Karpas-422 (cell line): Measurements from ENCODE around the gene FASTK. TPM values are rescaled to one million over a fixed set of nuclear protein-coding genes. Genes with fewer than 3 reads are reported as not detected.

Source experiments
- DNase-seq: peaks from one replicate; pipeline ENCODE4 v3.0.0-alpha.2; 2015
- H2AFZ ChIP-seq: fragments of 200-600 bp; sonication (generic); 2 replicates; pipeline ENCODE4 v1.6.1; 2014; ENCODE audit warnings: antibody characterized with exemption, low read length, mixed read lengths
- H3K27ac ChIP-seq: fragments of 200-600 bp; sonication (generic); 2 replicates; pipeline ENCODE4 v1.5.1; 2014; ENCODE audit warnings: mild to moderate bottlenecking, low read length, moderate library complexity
- H3K27me3 ChIP-seq: fragments of 200-600 bp; sonication (generic); 2 replicates; pipeline ENCODE4 v1.6.1; 2014; ENCODE audit warnings: low read length, mixed read lengths
- H3K36me3 ChIP-seq: fragments of 200-600 bp; sonication (generic); 2 replicates; pipeline ENCODE4 v1.6.1; 2014; ENCODE audit warnings: low read length, mixed read lengths; ENCODE audit not compliant: insufficient read depth
- H3K4me1 ChIP-seq: fragments of 200-600 bp; sonication (generic); 2 replicates; pipeline ENCODE4 v1.6.1; 2014; ENCODE audit warnings: mild to moderate bottlenecking, low read length, mixed read lengths
- H3K4me2 ChIP-seq: fragments of 200-600 bp; sonication (generic); 2 replicates; pipeline ENCODE4 v1.6.1; 2014; ENCODE audit warnings: low read length, low read depth, mild to moderate bottlenecking; ENCODE audit not compliant: poor library complexity, severe bottlenecking
- H3K4me3 ChIP-seq: fragments of 200-600 bp; sonication (generic); 2 replicates; pipeline ENCODE4 v1.5.1; 2014; ENCODE audit warnings: mild to moderate bottlenecking, antibody characterized with exemption, low read length, mixed read lengths
- H3K79me2 ChIP-seq: fragments of 200-600 bp; sonication (generic); 2 replicates; pipeline ENCODE4 v1.6.1; 2014; ENCODE audit warnings: mild to moderate bottlenecking, low read length, mixed read lengths
- H3K9ac ChIP-seq: fragments of 200-600 bp; sonication (generic); 2 replicates; pipeline ENCODE4 v1.6.0; 2014; ENCODE audit warnings: low read length
- H3K9me2 ChIP-seq: fragments of 200-600 bp; sonication (generic), shearing (Covaris generic); replicated peaks from 2 replicates; pipeline ENCODE4 v1.6.0; 2014; ENCODE audit warnings: mild to moderate bottlenecking, low read length, moderate library complexity; ENCODE audit not compliant: insufficient read depth
- H3K9me3 ChIP-seq: fragments of 300-700, 200-600 bp; sonication (generic); 2 replicates; pipeline ENCODE4 v1.6.1; 2014; ENCODE audit warnings: low read length, mixed read lengths
- H4K20me1 ChIP-seq: fragments of 200-600 bp; sonication (generic); 2 replicates; pipeline ENCODE4 v1.6.1; 2014; ENCODE audit warnings: mild to moderate bottlenecking, antibody characterized with exemption, low read length, low read depth; ENCODE audit not compliant: insufficient read depth
- total RNA-seq: library from RNA; depleted of rRNA; stranded (reverse); fragments of >200 nt; shearing (Covaris generic); gene quantifications from 2 replicates; pipeline ENCODE4 v1.2.3, GENCODE V29; 2014; ENCODE audit warnings: low replicate concordance

Gene FASTK
- total RNA-seq, 1 experiment from 2014 or later: 48.8 TPM

DNA sequence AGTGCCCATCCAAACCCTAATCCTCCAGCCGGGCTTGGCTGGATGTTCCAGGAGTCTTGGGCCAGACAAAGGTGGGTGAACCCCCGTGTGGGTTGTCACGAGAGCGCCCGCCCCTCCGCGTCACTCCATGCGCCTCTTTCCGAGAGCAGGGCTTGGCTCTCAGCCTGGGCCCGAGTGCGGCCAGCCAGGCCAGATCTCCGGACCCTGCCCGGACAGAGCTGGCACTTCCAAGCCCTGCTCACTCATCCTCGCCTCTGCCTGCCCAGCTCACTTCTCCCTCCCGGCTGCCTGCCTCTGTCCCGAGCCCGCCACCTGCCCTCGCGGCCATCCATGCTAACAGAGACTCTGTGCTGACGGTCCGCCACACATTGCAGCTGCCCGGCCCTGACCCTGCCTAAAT, 40.3 kb upstream of the FASTK start:
- Histone ChIP-seq H3K79me2 (no peaks in the 10 kb centered on the region), H3K9ac (no peak overlapping the region), H3K9me2 (no peaks in the 10 kb centered on the region), H3K27ac (no peak overlapping the region), H3K4me2 (no peak overlapping the region), H3K27me3 (no peaks in the 10 kb centered on the region), H3K4me3 (no peak overlapping the region), H3K36me3 (no peaks in the 10 kb centered on the region), H3K9me3 (no peaks in the 10 kb centered on the region), H4K20me1 (peaks cover 8% of the 10 kb centered on the region; the same call in 1 of the 2 replicates), H3K4me1 (no peaks in the 10 kb centered on the region), H2AFZ (no peak overlapping the region)
- no peak for DNase-seq

DNA sequence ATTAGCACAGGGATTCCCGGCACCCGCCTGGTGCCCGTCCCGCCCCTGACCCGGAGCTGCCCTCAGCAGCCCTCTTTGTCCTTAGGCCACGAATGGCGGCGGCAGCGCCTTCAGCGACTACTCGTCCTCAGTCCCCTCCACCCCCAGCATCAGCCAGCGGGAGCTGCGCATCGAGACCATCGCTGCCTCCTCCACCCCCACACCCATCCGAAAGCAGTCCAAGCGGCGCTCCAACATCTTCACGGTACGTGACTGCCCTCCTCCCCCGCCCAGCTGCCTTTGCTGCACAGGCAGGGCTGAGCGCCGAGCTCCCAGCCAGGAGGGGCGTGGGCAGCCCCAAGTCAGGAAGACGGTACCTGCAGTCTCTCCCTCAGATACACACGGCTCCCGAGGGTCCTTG, 39.3 kb upstream of the FASTK start:
- no peaks in the 10 kb centered on the region for H3K9me2 ChIP-seq
- no peaks in the 10 kb centered on the region for H3K27me3 ChIP-seq
- no peak overlapping the region for H2AFZ ChIP-seq
- no peak overlapping the region for H3K4me2 ChIP-seq
- H3K79me2 ChIP-seq: no peaks in the 10 kb centered on the region
- H3K9ac ChIP-seq: no peak overlapping the region
- no peak overlapping the region for H3K4me3 ChIP-seq
- no peak for DNase-seq
- no peaks in the 10 kb centered on the region for H3K4me1 ChIP-seq
- H4K20me1 ChIP-seq: peaks cover 8% of the 10 kb centered on the region; the same call in 1 of the 2 replicates
- no peaks in the 10 kb centered on the region for H3K9me3 ChIP-seq
- H3K36me3 ChIP-seq: no peaks in the 10 kb centered on the region
- H3K27ac ChIP-seq: no peak overlapping the region

DNA sequence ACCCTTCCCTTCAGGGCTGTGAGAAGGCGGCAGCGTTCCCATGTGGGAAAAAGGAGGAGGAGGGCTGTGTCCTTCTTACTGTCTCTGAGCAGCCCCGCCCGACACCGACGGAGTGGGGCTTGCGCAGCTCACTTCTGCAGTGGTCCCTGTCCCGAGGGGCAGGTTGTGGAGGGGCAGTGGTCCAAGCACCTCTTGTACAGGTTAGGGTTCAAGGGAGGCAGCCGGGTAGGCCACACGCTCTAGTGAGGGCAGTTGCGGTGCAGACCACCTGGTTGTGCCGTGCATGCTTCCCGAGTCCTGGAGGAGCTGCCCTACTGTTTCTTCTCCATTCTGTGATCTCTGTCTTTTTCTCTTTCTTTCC, 38.4 kb upstream of the FASTK start:
- H4K20me1 ChIP-seq: peaks cover under 1% of the 10 kb centered on the region; the same call in 1 of the 2 replicates
- no peaks in the 10 kb centered on the region for H3K27me3 ChIP-seq
- no peak overlapping the region for H2AFZ ChIP-seq
- H3K27ac ChIP-seq: no peak overlapping the region
- H3K4me1 ChIP-seq: no peaks in the 10 kb centered on the region
- no peaks in the 10 kb centered on the region for H3K9me3 ChIP-seq
- no peaks in the 10 kb centered on the region for H3K79me2 ChIP-seq
- DNase-seq: no peak
- H3K9me2 ChIP-seq: no peaks in the 10 kb centered on the region
- H3K4me3 ChIP-seq: no peak overlapping the region
- no peak overlapping the region for H3K4me2 ChIP-seq
- H3K9ac ChIP-seq: no peak overlapping the region
- no peaks in the 10 kb centered on the region for H3K36me3 ChIP-seq

DNA sequence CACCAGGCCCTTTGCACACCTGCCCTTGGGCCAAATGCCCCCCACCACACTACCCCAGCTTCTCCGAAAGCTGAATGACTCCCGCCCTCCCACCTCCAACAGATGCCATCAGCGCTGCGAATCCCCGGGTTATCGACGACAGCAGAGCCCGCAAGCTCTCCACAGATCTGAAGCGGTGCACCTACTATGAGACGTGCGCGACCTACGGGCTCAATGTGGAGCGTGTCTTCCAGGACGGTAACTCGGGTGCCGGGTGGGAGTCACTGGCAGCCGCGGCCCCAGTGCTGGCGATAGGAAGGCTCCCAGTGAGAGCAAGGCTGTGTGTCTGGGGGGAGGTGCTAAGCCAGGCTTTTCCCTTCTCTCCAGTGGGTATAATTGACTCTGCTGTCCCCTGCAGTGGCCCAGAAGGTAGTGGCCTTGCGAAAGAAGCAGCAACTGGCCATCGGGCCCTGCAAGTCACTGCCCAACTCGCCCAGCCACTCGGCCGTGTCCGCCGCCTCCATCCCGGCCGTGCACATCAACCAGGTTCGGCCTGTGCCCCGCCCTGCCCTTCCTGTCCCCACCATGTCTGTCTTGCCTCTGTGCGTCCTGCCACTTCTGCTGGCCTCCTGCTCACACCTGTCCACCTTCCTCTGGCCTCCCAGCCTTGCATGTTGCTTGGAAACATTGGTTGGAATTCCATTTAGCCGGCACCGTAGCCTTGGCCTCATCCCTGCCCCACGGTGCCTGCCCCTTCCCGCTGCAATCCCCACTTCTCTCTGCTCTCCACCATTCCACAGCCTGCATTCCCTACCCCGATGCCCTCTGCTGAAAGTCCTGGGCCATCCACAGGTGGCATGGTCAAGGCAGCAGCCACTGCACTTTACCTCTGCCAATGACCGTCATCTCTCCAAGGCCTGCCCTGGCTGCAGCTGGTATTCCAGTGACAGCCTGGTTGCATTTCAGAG, 37.8 kb upstream of the FASTK start:
- Histone ChIP-seq H3K4me2 (no peak overlapping the region), H3K9me3 (no peaks in the 10 kb centered on the region), H3K79me2 (no peaks in the 10 kb centered on the region), H3K9me2 (no peaks in the 10 kb centered on the region), H3K4me1 (no peaks in the 10 kb centered on the region), H4K20me1 (no peaks in the 10 kb centered on the region), H3K9ac (no peak overlapping the region), H2AFZ (no peak overlapping the region), H3K4me3 (no peak overlapping the region), H3K27me3 (no peaks in the 10 kb centered on the region), H3K27ac (no peak overlapping the region), H3K36me3 (no peaks in the 10 kb centered on the region)
- no peak for DNase-seq

DNA sequence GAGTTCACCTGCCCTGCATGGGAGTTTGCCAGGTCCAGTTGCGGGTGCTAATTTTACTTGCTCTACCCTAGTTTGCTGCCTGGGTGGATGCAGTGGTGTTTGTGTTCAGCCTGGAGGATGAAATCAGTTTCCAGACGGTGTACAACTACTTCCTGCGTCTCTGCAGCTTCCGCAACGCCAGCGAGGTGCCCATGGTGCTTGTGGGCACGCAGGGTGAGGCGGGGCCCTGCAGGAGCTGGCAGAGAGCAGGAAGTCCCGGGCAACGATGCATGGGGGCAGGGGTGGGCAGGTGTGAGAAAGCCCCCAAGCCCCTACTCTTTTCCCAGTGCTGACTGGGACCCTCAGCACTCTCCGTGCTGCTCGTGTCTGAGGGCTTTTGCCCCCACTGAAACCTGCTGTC, 37.0 kb upstream of the FASTK start:
- Histone ChIP-seq H4K20me1 (no peaks in the 10 kb centered on the region), H2AFZ (no peak overlapping the region)

DNA sequence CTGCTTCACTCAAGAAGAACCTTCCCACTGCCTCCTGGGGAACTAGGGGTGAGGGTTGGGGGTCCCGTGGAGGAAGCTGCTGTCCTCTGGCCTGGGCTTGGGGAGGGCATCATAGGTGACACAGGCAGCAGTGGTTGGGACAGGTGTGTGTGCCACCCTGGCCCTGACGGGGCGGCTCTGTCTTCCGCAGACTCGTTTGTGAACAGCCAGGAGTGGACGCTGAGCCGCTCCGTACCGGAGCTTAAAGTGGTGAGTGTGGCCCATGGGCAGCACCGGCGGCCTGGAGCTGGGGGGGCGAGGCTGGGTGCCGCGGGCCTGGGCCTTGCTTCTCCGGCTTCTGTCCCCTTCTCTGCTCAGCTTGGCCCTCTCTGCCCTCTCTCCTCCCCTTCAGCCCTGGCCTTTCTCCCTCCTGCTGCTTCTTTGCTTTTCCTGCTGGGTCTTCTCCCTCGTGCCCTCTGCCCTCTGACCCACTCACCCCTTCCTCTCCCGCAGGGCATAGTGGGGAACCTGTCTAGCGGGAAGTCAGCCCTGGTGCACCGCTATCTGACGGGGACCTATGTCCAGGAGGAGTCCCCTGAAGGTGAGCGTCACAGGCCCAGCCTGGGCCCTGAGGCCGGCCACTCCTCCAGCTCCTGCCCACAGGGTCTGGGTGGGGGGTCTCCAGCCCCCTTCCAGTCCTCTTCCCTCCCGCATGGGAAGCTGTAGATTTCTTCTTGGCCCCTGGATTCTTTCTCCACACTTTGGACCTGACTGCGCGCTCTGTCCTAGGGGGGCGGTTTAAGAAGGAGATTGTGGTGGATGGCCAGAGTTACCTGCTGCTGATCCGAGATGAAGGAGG, 36.2 kb upstream of the FASTK start:
- Histone ChIP-seq H3K4me1 (no peaks in the 10 kb centered on the region), H3K79me2 (no peaks in the 10 kb centered on the region), H3K4me2 (no peak overlapping the region), H2AFZ (no peak overlapping the region), H3K27ac (no peak overlapping the region), H3K9me3 (no peaks in the 10 kb centered on the region), H3K27me3 (no peaks in the 10 kb centered on the region), H3K9me2 (no peaks in the 10 kb centered on the region), H3K4me3 (no peak overlapping the region; the same call in 1 of the 2 replicates), H3K9ac (peak overlapping the region; percentile 5; the same call in 1 of the 2 replicates), H4K20me1 (no peaks in the 10 kb centered on the region), H3K36me3 (no peaks in the 10 kb centered on the region)
- DNase-seq: no peak

More for the DNA sequence above, 37.0 kb upstream of the FASTK start:
- no peaks in the 10 kb centered on the region for H3K36me3 ChIP-seq
- no peak for DNase-seq
- H3K4me1 ChIP-seq: no peaks in the 10 kb centered on the region
- H3K4me3 ChIP-seq: no peak overlapping the region; the same call in 1 of the 2 replicates
- peak overlapping the region; percentile 5; the same call in 1 of the 2 replicates for H3K9ac ChIP-seq
- H3K9me3 ChIP-seq: no peaks in the 10 kb centered on the region
- no peaks in the 10 kb centered on the region for H3K9me2 ChIP-seq
- H3K79me2 ChIP-seq: no peaks in the 10 kb centered on the region
- no peaks in the 10 kb centered on the region for H3K27me3 ChIP-seq
- H3K4me2 ChIP-seq: no peak overlapping the region
- no peak overlapping the region for H3K27ac ChIP-seq

DNA sequence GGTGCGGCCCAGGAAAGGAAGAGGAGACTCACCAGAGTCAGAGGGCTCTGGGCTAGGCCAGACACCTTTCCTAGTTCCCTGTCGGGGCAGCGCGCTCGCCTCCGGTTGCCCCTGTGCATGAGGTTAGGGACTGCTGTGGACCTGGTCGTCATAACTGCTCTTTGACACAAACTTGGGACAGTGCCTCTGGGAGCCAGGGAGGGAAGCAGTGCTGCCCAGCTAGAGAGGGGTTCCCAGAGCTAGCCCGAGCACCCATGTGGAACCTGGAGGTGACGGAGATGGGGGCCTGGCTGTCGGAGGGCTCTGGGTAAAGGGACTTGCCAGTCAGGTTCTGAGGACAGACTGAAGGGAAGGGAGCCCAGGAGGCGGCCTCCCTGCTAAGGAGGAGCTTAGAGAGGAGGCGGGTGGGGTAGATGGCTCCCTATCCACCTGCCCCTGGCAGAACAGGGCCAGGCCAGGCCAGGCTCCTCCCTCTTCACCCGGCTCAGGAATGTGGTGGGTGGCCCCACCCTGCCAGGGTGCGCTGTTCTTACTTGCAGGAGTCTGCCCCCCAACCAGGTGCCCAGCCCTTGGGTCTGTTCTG, 35.3 kb upstream of the FASTK start:
- H3K4me2 ChIP-seq: no peak overlapping the region
- no peak overlapping the region for H3K4me3 ChIP-seq

More for the DNA sequence above, 35.3 kb upstream of the FASTK start:
- Histone ChIP-seq H3K9me3 (no peaks in the 10 kb centered on the region), H3K9ac (no peak overlapping the region), H2AFZ (no peak overlapping the region), H3K4me1 (no peaks in the 10 kb centered on the region), H4K20me1 (no peaks in the 10 kb centered on the region), H3K9me2 (no peaks in the 10 kb centered on the region), H3K27ac (no peak overlapping the region), H3K36me3 (no peaks in the 10 kb centered on the region), H3K27me3 (no peaks in the 10 kb centered on the region), H3K79me2 (no peaks in the 10 kb centered on the region)
- DNase-seq: no peak
